GM19324 (cell line): ENCODE data around the gene PP2D1.
"Not testable (repeated sequence)": the region's sequence is repeated elsewhere in the genome, so short reads cannot be mapped to it uniquely, and the experiment has no call there.

Experiments
- ATAC-seq: cut with Tn5 transposase; IDR thresholded peaks from one replicate; pipeline ENCODE4 v1.9.1; 2021; ENCODE audit warnings: mild to moderate bottlenecking, moderate library complexity; ENCODE audit not compliant: unreplicated experiment, low FRiP score

Gene PP2D1, protein sequence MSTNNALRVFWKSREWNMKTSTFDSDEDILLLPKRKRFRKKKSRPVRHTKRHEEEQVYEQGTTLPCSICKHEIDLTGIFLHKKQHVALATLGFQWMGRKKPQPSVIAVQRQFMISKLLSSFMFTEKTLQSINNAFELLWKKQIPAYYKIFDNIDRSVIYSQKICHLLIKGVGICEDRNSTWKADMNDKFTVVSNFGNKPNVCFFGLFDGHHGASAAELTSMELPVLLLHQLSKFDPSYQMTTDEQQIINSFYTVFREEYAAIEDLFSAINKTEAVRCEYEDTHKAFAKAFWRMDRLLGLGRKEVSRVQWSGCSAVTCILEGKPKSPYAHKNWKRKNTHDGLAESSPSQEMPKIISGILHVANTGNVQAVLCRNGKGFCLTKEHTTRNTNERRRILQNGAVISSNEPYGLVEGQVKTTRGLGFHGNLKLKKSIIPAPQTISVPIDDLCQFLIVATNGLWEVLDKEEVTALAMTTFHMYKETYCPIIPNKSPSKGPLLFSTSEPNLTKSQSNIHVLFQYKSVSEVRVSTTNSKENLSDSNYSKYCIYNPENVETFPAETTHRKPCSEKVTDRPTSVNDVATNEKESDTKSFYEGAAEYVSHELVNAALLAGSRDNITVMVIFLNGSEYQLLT

DNA sequence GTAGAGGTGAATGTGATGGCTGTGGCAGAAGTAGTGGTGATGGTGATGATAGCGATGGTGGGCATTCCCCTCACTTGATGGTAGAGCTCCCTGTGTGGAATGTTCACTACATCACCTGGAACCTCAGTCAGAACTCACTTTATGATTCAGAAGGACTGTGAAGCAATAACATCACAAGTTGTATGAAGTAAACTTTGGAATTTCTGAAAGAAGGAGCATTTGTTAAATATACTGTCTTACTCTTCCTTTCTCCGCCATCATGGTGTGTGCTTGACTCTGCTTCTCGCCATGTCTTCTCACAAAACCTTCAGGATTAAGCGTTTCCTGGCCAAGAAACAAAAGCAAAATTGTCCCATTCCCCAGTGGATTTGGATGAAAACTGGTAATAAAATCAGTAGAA is at the start of gene PP2D1:
TSS of gene PP2D1 (minus strand) at position 101 of the 400 bp plus-strand sequence. CDS start 192 bp downstream, outside the sequence.
- no peak for ATAC-seq

DNA sequence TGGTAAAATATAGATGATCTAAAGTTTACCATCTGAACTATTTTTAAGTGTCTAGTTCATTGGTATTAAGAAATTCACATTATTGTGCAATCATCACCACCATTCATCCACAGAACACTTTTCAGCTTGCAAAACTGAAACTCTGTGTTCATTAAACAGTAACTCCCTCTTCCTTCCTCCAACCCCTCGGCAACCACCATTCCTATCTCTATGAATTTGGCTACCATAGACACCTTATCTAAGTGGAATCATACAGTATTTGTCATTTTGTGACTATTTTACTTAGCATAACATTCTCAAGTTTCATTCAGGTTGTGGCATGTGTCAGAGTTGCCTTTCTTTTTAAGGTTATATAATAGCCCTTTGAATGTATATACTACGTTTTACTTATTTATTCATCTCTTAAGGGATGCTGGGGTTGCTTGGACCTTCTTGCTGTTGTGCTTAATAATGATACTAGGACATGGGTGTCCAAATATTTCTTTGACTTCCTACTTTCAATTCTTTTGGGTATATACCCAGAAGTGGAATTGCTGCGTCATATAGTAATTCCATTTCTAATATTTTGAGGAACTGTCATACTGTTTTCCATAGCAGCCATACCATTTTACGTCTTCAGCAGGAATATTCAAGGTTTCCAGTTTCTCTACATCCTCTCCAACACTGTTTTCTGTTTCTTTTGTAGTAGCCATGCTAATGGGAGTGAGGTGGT is 49.1 kb upstream of the PP2D1 start:
- peak; percentile 54 for ATAC-seq

DNA sequence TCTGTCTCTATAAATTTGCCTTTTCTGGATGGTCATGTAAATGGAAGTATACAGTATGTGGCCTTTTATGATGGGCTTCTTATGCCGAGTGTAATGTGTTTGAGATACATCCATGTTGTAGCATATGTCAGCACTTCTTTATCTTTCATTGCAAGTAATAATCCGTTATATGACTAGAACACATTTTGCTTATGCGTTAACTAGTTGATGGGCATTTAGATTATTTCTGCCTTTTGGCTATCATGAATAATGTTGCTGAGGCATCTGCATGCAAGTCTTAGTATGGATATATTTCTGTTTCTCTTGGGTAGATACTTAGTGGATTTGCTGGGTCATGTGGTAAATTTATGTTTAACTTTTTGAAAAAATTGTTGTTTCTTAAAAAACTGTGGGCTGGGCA is 47.9 kb upstream of the PP2D1 start:
- ATAC-seq = no peak

DNA sequence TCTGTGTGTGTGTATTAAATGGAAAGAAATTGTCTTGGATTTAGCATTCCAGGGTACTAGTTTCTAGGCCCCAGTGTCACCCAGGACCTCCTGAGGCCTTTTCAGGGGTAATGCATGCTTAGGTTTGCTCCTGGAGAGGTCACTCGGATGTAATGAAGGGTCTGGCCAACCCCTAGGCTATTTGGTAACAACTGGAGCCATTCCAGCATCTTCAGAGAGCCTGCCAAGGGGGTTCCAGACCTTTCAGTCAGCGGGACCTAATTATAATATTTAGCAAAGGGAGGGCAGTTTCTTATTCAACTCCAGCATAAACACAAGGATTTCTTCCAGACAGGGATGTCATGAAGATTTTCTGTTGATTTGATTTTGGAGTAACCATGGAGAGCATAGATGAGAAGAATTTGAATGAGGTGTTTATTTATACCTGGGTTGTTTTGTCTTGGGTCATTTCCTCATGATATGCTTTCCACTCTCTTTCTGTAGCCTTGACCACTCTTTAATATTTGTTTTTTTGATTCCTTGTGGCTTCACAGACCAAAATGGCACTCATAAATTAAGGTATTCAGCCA is 45.6 kb upstream of the PP2D1 start:
- ATAC-seq = no peak

DNA sequence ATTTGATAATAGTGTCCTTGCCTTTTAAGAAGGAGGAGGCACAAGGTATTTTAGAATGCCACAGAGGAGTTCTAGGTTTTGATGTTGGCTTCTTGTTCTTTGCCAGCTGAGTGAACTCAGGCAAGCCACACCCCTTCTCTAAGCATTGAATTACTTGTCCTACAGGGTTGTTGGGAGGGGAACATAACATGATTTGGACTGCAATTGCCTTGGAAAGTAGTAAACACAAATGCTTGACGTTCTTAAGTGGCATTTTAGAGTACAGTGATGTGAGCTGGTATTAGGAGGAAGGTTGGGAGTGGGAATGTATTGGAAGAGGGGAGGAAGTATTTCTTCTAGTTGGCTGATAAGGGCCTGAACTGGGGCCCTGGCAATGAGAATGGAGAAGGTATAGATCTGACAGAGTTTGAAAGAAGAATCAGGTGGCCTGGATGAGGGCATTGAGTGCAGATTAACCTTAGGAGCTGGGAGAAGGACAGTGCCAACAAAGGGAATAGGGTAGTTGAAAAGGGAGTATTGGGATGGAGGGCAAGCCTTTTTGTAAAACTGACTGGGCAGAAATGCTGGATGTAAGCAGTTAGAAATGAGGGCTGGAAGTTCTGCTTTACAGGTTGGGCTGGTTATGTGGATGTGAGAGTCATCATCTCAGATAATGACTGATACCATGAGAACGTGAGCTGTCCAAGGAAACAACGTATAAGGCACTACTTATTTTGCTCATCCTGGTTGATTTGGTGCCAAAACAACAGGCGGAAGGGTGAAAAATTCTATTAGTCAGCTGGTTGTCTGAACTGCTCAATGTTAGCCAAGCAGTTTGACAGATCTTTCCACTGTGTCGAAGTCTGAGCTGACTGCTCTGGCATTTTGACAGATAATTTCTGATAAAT is 44.9 kb upstream of the PP2D1 start:
- no peak for ATAC-seq

DNA sequence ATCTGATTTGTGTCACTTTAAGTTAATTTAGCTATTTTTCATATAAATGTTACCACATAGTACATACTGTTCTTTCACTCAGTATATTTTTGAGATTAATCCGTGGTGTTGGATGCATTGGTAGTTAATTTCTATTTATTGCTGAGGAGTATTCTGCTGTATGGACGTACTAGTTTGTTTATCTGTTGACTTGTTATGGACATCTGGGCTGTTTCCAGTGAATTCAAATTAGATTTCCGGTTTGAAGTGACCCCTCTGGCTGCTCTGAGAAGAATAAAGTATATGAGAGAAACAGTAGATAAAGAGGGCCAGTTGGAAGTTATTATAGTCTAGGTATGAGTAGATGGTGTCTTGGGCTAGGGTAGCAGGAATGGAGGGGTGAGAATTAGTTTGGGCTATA is 43.8 kb upstream of the PP2D1 start:
- no peak for ATAC-seq

DNA sequence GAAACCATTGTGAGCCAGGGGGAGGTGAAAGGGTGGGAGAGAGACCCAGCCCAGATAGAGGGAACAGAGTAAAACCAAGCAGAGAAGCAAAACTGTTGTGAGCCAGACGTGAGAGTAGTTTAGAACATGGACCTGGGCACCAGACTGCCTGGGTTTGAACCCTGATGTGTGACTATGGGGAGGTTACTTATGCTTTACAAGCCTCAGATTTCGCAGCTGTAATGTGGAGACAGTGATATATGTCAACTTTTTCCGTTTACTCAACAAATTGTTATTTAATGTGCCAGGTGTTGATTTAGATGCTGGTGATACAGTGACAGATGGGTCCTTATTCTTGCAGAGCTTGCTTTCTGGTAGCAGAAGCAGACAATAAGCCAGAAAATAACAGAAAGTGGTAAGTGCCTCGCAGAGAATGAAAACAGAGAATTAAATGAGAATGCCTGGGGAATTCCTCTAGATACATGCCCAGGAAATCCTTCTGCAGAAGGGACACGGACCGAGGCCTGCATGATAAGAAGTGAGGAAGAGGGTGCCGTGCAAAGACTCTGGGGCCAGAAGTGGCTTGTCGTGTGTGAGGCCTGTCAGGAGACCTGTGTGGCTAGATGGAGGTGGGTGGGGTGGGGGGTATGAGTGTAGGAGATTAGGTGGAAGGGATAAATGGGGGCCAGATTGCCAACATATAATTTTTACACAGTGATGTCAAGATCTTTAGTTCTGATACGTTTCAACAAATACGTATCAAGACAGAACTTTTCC is 43.1 kb upstream of the PP2D1 start:
- peak; percentile 9 for ATAC-seq

DNA sequence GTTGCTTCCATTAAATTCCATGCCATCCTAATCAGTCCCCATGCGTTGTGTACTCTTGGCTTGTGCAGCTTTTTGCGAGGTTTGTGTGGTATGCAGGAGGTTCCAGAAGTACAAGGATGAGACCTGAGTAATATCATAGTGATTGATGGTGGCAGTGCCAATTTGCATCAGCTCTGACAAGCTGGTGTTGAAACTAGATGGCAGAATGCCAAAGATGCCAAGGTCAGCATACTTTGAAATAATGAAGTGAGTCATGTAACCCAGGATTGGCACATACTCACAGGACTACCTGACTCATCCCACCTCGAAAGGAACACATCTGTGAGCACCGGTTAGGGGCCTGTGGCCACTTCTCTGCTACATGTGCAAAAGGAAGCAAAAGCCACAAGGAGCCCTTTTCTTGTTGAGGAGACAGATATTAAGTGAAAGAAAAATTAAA is 42.5 kb upstream of the PP2D1 start:
- peak; percentile 82 for ATAC-seq

DNA sequence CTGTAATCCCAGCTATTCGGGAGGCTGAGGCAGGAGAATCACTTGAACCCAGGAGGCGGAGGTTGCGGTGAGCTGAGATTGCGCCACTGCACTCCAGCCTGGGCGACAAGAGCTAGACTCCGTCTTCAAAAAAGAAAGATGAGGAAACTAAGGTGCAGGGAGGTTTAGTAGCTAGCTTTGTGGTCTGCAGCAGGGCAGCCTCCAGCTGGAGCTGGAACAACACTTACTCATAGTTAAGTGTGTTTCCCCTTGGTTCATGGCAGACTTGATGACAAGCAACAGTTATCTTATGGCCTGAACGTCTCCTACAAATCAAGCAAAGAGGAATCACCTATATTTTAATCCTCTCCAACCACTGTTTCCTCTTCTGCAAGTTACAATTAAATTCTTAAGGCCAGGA is 40.8 kb upstream of the PP2D1 start:
- no peak for ATAC-seq

DNA sequence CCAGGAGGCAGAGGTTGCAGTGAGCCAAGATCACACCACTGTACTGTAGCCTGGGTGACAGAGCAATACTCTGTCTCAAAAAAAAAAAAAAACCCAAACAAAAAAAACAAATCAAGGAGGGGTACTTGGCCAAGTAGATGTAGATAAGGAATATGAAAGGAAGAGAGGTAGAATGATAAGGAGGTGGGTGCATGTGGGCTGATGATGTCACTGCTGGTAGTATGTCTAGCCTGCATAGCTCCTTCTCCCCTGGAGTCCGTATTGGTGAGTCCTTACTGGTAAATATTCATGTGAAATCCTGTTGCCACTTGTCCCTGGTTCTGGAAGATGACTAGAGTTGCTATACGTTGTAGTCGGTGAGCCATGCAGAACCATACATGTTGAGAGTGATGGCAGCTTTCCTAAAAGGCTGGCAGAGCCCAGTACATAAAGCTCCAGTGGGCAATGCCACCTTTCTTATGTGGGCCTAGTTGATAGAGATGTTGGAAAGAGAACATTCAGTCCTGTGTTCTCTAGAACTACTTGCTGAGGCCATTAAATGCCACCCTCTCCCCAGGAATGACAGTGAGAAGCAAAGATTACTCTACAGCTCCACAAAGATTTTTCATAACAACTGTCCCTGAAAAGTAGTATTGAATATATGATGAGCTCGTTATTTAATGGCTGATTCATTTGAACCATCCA is 39.2 kb upstream of the PP2D1 start:
- no peak for ATAC-seq

DNA sequence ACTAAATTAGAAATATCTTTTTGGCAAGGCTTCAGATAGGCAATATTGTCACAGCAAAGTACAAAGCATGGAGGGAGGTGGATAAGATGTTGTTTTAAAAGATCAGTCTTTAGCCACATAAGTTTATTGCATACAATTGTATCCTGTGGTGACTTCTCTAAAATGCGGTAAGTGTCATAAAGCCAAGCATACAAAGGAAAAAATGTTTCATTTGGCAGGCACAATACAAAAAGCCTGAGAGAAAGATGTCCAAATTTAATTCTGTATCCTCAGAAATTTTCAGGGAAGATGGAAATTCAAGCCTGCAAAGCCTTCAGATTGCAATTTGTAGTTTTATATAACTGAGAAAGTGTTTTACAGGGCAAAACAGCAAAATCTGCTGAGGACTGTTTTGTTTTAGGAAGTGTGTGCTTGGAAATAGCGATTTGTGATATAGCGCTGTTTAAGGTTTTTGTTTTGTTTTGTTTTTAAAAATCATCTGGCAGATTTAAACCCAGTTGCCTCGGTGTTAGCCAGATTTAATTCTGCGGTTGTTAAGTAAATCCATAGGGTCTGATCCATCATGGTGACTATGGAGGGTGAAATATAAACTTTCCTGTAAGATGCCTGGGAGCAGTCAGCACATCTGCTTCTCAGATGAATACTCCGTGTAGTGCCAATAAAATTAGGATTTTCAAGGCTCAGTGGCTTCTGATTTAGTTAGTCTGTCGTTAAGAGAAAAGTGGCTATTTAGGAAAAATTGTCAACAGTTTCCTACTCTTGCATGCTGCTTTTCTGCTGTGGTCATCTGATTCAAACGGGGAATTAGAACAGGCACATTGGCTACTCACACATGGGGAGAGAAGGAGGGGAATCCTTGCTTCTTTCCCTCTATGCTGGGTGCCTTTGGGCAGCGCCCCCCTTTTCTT is 36.2 kb upstream of the PP2D1 start:
- no peak for ATAC-seq

DNA sequence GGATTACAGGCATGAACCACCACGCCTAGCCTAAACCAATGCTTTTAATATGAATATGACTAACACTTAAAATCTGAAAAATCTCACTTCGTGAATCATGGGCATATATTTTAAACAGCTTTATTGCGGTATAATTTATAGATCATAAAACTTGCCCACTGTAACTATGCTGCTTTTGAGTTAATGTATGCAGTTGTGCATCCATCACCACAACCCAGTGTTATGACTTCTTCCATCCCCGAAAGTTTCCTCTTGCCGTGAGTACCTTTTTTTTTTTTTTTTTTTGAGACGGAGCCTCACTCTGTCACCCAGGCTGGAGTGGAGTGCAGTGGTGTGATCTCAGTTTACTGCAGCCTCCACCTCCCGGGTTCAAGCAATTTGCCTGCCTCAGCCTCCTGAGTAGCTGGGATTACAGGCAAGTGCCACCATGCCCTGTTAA is 35.3 kb upstream of the PP2D1 start:
- no peak for ATAC-seq

DNA sequence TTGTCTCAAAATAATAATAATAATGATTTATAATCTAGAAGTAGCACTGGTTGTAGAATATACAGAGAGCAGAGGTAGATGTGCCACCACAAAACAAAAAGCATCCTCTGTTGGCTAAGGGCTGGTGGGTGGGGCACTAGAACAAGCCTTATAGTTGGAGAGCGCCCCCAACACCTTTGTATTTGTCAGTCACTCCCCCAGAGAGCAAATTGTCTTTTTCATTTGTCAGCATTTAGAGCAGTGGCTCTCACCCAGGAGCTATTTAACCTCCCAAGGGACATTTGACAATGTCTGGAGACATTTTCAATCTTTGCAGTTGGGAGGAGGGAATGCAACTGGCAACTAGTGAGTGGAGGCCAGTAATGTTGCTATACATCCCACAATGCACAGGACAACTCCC is 34.5 kb upstream of the PP2D1 start:
- no peak for ATAC-seq

DNA sequence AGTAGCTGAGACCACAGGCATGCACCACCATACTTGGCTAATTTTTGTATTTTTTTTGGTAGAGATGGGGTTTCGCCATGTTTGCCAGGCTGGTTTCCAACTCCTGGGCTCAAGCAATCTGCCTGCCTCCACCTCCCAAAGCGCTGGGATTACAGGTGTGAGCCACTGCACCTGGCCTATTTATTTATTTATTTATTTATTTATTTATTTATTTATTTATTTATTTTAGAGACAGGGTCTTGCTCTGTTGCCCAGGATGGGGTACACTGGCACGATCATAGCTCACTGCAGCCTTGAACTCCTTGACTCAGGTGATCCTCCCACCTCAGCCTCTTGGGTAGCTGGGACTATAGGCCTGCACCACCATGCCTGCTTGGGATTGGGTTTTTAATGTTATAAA is 33.1 kb upstream of the PP2D1 start:
- not testable (repeated sequence) for ATAC-seq

DNA sequence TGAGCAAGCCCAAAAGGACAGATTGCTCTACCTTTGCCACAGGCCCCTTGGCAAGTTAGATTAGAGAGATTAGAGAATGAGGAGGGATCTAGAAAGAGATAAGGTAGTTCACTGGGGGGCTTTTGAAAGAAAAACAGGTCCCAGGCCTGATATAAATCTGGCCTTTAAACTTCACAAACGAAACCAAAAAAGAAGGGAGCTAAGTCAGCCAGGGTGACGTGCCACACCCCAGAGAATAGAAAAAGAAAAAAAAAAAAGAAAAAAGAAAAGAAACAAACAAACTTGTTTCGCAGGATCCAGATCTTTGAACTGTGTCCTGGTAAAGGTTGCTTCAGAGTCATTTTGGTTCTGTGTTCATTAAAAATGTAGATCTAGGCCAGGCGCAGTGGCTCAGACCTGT is 31.8 kb upstream of the PP2D1 start:
- no peak for ATAC-seq

DNA sequence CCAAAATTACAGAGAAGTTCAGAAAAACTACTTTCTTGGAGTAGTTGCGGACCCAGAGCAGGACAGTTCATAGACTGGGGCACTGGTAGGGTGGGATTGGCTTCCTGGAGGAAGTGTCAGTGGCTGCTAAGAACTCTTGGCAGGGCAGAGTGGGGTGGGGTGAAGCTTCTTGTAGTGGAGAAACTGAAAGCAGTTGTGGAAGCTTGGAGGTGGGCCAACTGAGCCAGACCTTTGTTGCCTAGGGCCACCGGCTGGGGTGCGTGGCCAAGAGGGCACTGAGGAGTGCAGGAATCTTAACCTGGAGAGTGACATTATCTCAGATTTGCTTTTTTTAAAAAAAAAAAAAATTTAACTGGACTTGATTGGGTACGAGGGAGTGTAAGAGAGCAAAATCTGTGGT is 31.3 kb upstream of the PP2D1 start:
- peak; percentile 35 for ATAC-seq

DNA sequence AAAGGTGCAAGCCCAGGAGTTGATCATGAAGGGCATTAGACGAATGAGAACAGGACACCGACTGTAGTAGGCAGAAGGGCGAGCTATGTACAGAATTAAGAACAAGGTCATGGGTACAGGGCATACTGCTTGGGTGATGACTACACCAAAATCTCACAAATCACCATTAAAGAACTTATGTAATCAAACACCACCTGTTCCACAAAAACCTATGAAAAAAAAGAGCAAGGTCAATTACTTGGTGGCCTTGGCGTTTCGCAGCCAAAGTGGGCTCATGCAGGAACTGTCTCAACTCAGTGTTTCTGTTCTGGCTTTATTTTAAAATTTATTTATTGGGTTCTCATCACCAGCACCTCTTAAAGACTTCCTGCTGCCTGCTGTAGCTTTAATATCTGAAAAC is 30.3 kb upstream of the PP2D1 start:
- no peak for ATAC-seq
